Mononuclear cell (primary cell): ENCODE measurements around the gene KRTAP4-3. TPM values are rescaled to one million over a fixed set of nuclear protein-coding genes. Genes with fewer than 3 reads are reported as not detected.
"Not testable (repeated sequence)": the region's sequence is repeated elsewhere in the genome, so short reads cannot be mapped to it uniquely, and the experiment has no call there.

ENCODE experiments used
- H3K27me3 ChIP-seq: 2 replicates; pipeline ENCODE4 v1.6.0; 2011; ENCODE audit warnings: low read length, control low read depth; ENCODE audit not compliant: insufficient read depth
- H3K4me1 ChIP-seq: 2 replicates; pipeline ENCODE4 v1.5.1; 2011; ENCODE audit warnings: mild to moderate bottlenecking, low read length, control low read depth; ENCODE audit not compliant: insufficient read depth
- H3K4me3 ChIP-seq: 2 replicates; pipeline ENCODE4 v1.5.1; 2011; ENCODE audit warnings: mild to moderate bottlenecking, low read length, moderate library complexity
- H3K9me3 ChIP-seq: 2 replicates; pipeline ENCODE4 v1.5.1; 2011; ENCODE audit warnings: low read depth, mild to moderate bottlenecking, control low read depth, low read length
- total RNA-seq: library from RNA; depleted of rRNA; stranded (reverse); fragments of >200 nt; gene quantifications from one replicate; pipeline ENCODE4 v1.2.3, GENCODE V29; 2012

The KRTAP4-3 gene
- total RNA-seq, 1 donor = not detected

DNA sequence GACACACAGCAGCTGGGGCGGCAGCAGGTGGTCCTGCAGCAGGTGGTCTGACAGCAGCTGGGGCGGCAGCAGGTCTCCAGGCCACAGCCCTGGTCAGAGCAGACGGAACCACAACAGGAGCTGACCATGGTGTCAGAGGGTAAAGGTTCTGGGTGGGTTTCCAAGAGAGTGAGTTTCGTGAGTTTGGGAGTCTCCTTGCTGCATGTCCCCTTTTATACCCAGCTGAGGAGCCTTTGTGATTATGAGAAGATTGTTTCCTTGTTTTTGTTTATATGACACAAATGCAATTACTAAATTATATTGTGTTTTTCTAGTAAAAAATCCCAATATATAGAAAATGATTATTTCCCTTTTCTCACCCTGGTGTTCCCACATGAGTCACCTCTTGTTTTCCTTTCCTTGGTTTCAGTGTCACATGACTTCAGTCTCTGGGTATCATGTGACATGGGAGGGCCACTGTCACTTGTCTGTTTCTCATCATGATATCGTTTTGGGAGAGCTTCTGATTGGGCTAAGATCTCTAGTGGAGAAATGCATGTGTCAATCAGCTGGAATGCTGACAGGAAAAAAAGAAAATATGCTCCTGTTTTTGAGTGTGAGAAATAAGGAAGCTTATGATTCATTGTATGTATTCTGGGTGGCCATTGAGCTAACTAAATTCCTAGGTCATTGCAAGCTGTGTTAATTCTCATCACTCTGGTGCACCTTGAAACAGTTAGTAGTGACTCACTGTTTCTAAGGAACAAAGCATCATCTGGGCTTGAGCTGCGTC, 27.5 kb downstream of the KRTAP4-3 start, which contains the start of gene KRTAP4-6:
KRTAP4-6 (minus strand) TSS at position 185 of the 772 bp plus-strand sequence; CDS start at position 128, 57 bp downstream.
- H3K9me3 ChIP-seq = no peaks in the 10 kb centered on the region

DNA sequence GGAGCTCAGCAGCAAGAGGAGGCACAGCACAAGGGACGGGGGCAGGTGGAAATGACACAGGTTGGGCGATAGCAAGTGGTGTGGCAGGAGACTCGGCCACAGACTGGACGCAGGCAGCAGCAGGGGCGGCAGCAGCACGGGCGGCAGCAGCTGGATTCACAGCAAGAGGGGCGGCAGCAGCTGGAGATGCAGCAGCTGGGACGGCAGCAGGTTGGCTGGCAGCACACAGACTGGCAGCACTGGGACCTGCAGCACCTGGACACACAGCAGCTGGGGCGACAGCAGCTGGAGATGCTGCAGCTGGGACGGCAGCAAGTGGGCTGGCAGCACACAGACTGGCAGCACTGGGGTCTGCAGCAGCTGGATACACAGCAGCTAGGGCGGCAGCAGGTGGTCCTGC, 28.2 kb downstream of the KRTAP4-3 start:
- not testable (repeated sequence) for H3K4me1 ChIP-seq, H3K4me3 ChIP-seq, H3K9me3 ChIP-seq

More for the DNA sequence above, 27.5 kb downstream of the KRTAP4-3 start, which contains the start of gene KRTAP4-6:
- Histone ChIP-seq H3K27me3 (no peaks in the 10 kb centered on the region), H3K4me1 (no peaks in the 10 kb centered on the region), H3K4me3 (no peak within 1 kb of the TSS)

DNA sequence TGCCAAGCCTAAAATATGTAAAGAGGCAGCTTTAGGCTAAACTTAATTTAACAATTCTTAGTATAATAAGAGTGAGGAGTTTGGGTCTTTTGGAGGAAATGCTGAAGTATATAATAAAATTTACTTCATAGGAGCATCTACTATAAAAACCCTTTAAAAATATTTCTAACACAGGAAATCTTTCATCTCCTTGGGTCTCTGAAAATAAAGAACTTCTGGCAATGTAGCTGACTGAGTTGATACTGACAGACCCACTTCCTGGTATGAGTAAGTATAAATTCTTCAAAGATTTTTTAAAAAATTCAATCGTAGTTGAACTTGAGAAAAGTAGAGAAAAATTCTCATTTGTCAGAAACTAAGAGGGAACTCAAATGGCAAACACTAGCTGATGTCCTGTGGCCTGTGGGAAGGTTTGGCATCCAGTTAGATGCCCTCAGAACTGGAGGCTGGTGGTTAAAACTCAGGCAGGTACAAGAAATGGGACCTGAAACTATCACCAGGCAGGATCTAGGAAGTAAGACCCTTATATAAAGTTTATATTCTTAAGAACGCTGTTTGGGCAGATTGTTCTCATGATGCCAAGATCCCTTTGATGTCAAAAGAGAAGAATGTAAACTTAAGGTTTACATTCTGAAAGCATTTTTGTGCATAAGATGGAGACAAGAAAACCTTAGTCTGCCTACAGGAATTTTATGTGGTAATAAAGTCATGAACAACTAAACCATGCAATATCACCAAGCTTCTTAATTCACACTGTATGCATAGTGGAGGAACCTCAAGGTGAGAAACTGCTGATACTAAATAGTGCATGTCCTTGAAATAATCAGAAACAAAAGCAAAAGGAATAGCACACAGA, 33.9 kb downstream of the KRTAP4-3 start:
- Histone ChIP-seq H3K9me3 (no peaks in the 10 kb centered on the region), H3K27me3 (no peaks in the 10 kb centered on the region), H3K4me1 (no peaks in the 10 kb centered on the region), H3K4me3 (no peak overlapping the region)

More for the DNA sequence above, 28.2 kb downstream of the KRTAP4-3 start:
- not testable (repeated sequence) for H3K27me3 ChIP-seq

DNA sequence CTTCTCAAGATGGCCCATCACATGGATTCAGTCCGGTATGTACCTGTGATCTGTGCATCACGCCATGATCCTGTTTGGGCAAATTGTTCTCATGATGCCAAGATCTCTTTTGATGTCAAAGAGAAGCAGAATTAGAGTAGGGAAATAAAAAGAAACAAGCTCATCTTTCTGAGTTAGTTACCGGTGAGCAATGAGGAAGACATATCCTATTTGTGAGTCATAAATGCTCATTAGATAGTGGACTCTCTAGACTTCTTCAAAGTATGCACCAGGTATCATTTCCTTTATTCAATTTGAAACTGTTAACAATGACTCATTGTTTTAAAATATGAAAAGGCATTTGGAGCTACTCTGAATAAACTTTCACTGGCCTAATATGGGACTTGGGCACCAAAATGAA, 36.0 kb downstream of the KRTAP4-3 start:
- H3K9me3 ChIP-seq = no peaks in the 10 kb centered on the region

DNA sequence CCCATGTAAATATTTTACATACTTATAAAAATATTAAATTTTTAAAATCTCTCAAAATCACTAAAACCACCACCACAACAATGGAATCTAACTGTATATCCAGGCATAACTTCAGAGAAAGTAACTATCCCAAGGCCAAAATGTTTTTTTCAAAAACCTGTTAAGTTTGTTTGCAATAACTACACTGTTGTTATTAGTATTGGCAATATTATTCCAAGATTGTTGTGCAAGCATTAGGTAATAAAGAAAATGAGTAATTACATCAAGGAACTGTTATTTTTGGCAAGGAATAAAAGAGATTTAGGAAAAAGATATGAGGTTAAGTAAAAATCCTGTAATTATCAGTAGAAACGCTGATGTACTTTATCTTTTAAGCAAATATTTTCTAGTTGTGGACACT, 40.6 kb downstream of the KRTAP4-3 start:
- Histone ChIP-seq H3K4me1 (peaks cover 6% of the 10 kb centered on the region), H3K9me3 (no peaks in the 10 kb centered on the region), H3K4me3 (no peak overlapping the region), H3K27me3 (no peaks in the 10 kb centered on the region)

More for the DNA sequence above, 36.0 kb downstream of the KRTAP4-3 start:
- H3K4me1 ChIP-seq = no peaks in the 10 kb centered on the region
- H3K27me3 ChIP-seq = no peaks in the 10 kb centered on the region
- H3K4me3 ChIP-seq = no peak overlapping the region

DNA sequence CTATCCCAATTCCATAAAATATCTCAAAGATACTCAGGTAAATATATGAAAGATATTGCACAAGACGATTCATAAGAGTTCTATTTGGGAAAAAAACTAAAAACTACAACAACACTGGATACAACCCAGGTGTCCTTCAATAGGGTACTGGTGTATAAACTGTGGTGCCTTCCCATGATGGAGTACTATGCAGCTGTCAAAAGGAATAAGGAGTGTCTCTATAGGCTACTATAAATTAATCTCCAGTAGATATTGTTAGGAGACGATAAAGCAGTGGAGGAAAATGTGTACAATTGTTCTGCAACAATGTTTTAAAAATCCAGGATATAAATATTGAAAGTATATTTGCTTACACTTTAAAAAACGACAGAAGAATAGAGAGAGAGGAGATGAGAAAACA, 41.6 kb downstream of the KRTAP4-3 start:
- no peaks in the 10 kb centered on the region for H3K27me3 ChIP-seq
- H3K4me1 ChIP-seq = peaks cover 6% of the 10 kb centered on the region
- H3K9me3 ChIP-seq = no peaks in the 10 kb centered on the region
- H3K4me3 ChIP-seq = no peak overlapping the region

DNA sequence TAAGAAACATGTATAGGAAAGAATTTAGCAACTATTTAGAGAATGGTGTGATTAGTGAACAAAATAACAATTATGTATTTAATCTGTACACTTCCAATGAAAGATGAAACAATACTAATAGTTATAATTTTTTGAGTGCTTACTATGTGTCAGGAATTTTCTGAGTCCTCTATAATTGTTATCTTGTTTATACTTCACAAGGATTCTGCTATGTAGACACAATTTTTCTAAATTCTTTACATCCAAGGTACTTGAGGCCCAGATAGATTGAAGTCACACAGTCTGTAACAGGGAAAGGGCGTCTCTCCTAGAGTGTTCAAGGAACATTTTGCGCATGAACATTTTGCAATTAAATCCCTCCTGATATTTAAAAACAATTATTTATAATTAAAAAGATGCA, 43.0 kb downstream of the KRTAP4-3 start:
- H3K9me3 ChIP-seq = no peaks in the 10 kb centered on the region
- H3K4me3 ChIP-seq = no peak overlapping the region
- H3K27me3 ChIP-seq = no peaks in the 10 kb centered on the region
- H3K4me1 ChIP-seq = peaks cover 9% of the 10 kb centered on the region

DNA sequence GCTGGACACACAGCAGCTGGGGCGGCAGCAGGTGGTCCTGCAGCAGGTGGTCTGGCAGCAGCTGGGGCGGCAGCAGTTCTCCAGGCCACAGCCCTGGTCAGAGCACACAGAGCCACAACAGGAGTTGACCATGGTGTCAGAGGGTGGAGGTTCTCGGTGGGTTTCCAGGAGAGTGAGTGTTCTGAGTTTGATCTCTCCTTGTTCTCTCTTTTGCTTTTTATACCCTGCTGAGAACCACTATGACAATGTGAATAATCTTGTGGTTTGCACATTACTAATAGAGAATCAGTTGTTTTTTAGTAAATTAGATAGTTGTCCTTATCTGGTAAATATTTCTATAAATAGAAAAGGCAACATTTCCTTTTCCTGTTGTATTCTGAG, 44.0 kb downstream of the KRTAP4-3 start, which contains the start of gene KRTAP4-12:
KRTAP4-12 (minus strand) TSS at position 192 of the 381 bp plus-strand sequence; CDS start at position 132, 60 bp downstream.
- not testable (repeated sequence) for H3K4me1 ChIP-seq, H3K4me3 ChIP-seq, H3K27me3 ChIP-seq, H3K9me3 ChIP-seq

DNA sequence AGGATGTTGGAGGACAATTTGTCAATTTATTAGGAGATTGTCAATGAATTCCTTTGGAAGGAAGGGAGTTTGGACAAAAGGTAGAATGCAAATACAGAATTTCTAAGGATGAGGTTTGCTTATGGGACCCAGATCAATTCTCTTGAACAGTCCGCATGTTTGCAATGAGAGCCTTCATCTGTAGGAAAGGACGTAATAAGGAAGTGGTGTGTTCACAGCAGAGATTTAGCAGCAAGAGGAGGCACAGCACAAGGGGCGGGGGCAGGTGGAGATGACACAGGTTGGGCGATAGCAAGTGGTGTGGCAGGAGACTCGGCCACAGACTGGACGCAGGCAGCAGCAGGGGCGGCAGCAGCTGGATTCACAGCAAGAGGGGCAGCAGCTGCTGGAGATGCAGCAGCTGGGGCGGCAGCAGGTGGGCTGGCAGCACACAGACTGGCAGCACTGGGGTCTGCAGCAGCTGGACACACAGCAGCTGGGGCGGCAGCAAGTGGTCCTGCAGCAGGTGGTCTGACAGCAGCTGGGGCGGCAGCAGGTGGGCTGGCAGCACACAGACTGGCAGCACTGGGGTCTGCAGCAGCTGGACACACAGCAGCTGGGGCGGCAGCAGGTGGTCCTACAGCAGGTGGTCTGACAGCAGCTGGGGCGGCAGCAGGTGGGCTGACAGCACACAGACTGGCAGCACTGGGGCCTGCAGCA, 44.6 kb downstream of the KRTAP4-3 start:
- H3K27me3 ChIP-seq, H3K9me3 ChIP-seq, H3K4me3 ChIP-seq: not testable (repeated sequence)
- peaks cover 12% of the 10 kb centered on the region for H3K4me1 ChIP-seq

DNA sequence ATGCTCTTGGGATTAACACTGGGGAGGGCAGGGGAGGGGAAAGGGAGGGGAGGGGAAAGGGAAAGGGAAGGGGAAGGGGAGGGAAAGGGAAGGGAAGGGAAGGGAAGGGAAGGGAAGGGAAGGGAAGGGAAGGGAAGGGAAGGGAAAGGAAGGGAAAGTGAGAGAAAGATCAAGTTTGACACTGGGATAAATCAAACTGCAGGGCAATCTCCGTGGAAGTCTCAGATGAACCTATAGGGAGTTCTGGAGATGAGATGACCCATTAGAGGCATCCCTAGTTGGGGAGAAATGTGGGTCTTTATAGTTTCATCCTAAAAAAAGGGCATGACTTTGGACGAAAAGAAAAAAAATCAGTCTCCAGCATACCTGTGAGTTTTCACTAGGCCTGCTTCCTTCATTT, 46.3 kb downstream of the KRTAP4-3 start:
- H3K27me3 ChIP-seq = no peaks in the 10 kb centered on the region
- no peaks in the 10 kb centered on the region for H3K9me3 ChIP-seq
- H3K4me1 ChIP-seq = peaks cover 12% of the 10 kb centered on the region

DNA sequence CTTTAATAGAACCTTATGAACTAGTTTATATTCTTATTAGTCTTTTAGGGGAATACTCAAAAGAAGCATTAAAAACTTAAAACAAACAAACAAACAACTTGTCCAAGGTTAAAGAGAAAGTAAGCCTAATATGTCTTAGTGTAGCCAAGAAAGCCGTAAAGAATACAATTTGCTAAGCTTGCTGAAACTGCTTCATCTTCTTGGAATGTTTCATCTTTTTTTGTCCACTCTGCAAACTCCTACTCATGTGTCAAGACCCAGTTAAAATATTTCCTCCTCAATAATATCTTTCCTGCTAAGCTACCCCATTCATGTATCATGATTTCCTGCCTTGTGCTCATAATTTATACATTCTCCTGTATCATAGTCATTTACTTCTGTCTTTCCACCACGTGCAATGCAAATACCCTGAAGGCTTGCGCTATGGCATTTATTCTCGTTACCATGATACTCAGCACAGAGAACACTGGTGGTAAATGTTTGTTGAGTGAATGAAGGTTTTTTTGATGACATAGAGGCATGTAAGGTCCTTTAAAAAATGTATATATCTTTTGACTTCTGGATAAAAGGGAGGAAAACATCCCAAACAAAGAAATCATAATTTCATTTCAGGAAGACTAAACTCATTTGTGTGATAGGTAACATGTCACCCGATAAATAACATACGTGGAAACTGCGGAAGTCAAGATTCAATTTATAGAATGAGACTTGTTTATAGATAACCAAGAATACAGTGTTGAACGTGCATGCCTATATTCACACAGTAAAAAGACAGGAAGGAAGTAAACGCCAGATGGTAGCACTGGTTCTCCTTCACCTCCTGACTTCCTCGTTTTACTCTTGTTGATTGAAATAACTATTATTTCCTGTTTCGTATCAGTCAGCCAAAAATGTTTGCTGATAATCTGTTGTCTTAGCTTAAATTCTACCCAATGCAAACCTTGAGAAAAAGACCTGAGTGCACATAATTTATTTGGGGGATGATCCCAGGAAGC, 48.0 kb downstream of the KRTAP4-3 start:
- not testable (repeated sequence) for H3K9me3 ChIP-seq, H3K4me3 ChIP-seq, H3K27me3 ChIP-seq
- peaks cover 11% of the 10 kb centered on the region for H3K4me1 ChIP-seq

More for the DNA sequence above, 46.3 kb downstream of the KRTAP4-3 start:
- no peak overlapping the region for H3K4me3 ChIP-seq

DNA sequence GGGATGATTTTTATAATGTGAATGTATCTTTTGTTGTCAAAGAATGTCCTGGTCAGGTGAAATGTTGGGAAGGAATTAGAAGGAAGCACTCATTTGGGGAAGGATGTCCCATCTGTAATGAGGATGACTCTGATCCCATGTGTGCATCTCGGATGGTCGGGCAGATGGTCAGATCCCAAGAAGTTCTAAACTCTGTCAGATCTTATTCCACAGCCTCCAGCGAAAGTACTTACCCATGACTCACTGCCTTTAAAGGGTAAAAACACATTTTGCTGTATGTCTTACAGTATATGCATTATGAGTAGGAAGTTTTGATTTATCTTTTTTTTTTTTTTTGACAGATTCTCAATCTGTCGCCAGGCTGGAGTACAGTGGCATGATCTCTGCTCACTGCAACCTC, 49.3 kb downstream of the KRTAP4-3 start:
- Histone ChIP-seq H3K4me3 (no peak overlapping the region), H3K9me3 (no peaks in the 10 kb centered on the region), H3K4me1 (peaks cover 11% of the 10 kb centered on the region), H3K27me3 (peaks cover 3% of the 10 kb centered on the region)

DNA sequence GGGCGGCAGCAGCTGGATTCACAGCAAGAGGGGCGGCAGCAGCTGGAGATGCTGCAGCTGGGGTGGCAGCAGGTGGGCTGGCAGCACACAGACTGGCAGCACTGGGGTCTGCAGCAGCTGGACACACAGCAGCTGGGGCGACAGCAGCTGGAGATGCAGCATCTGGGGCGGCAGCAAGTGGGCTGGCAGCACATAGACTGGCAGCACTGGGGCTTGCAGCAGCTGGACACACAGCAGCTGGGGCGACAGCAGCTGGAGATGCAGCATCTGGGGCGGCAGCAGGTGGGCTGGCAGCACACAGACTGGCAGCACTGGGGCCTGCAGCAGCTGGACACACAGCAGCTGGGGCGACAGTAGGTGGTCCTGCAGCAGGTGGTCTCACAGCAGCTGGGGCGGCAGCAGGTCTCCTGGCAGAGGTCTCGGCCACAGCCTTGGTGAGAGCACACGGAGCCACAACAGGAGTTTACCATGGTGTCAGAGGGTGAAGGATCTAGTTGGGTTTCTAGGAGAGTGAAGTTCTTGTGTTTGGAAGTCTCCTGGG, 50.1 kb downstream of the KRTAP4-3 start, which contains the start of gene KRTAP4-11:
KRTAP4-11 (minus strand) TSS at position 528 of the 541 bp plus-strand sequence; CDS start at position 470, 58 bp downstream.
- H3K4me1 ChIP-seq = peaks cover 11% of the 10 kb centered on the region
- not testable (repeated sequence) for H3K27me3 ChIP-seq, H3K9me3 ChIP-seq, H3K4me3 ChIP-seq
